ENCODE measurements around the gene DIPK1A.
A peak's percentile ranks its signal among the peaks of the same experiment; 100 is the strongest.

GRCh38 chr1:92843429-92844352 lies 117.6 kb downstream of the DIPK1A start:
- no peak for TF ChIP-seq CTCF (IDR thresholded peaks at IDR 0.05)
- TF ChIP-seq REST (IDR thresholded peaks at IDR 0.05; ENCODE audit: insufficient read depth in 1 of 2, low read depth in 2 of 2, low read length in 1 of 2) = no peak
- no peak for TF ChIP-seq SIN3A (IDR thresholded peaks at IDR 0.05; ENCODE audit: borderline replicate concordance, insufficient read depth, low read depth, low read length)
- peak; percentile 29; the same call in 1 of the 2 replicates for TF ChIP-seq POLR2AphosphoS5 (IDR thresholded peaks at IDR 0.05; ENCODE audit: low read depth, low read length)
- TF ChIP-seq TCF7L2 (IDR thresholded peaks at IDR 0.05; ENCODE audit: low read depth, low read length) = no peak

Measured in Panc1 (cell line).